HS-27A (cell line): ENCODE measurements around the gene ZFAND3.

Experiments
- DNase-seq: peaks from one replicate; pipeline ENCODE4 v3.0.0-alpha.2; 2012; ENCODE audit warnings: low read depth, missing footprints

ZFAND3 gene

GRCh38 chr6:38155144-38155543 lies 335.6 kb downstream of the ZFAND3 start:
- no peak for DNase-seq

- no peak for DNase-seq
Observed at GRCh38 chr6:38155621-38156204, 336.2 kb downstream of the ZFAND3 start.

- no peak for DNase-seq
Observed at GRCh38 chr6:38156818-38157565, 337.5 kb downstream of the ZFAND3 start.

GRCh38 chr6:38157905-38158304 lies 338.4 kb downstream of the ZFAND3 start:
- no peak for DNase-seq

- no peak for DNase-seq
Observed at GRCh38 chr6:38158762-38159350, 339.3 kb downstream of the ZFAND3 start.

- DNase-seq = no peak
Observed at GRCh38 chr6:38159596-38159995, 340.1 kb downstream of the ZFAND3 start.

GRCh38 chr6:38160831-38161230 lies 341.3 kb downstream of the ZFAND3 start:
- DNase-seq = no peak

- no peak for DNase-seq
Observed at GRCh38 chr6:38161331-38161730, 341.8 kb downstream of the ZFAND3 start.

GRCh38 chr6:38161754-38162492 lies 342.4 kb downstream of the ZFAND3 start:
- no peak for DNase-seq

GRCh38 chr6:38162493-38163185 lies 343.1 kb downstream of the ZFAND3 start:
- no peak for DNase-seq

- no peak for DNase-seq
Observed at GRCh38 chr6:38163186-38164130, 343.9 kb downstream of the ZFAND3 start.

- no peak for DNase-seq
Observed at GRCh38 chr6:38164131-38164481, 344.6 kb downstream of the ZFAND3 start.

- DNase-seq = no peak
Observed at GRCh38 chr6:38164671-38165108, 345.2 kb downstream of the ZFAND3 start.

- no peak for DNase-seq
Observed at GRCh38 chr6:38166411-38167240, 347.1 kb downstream of the ZFAND3 start.

GRCh38 chr6:38167598-38167997 lies 348.1 kb downstream of the ZFAND3 start:
- DNase-seq = no peak

GRCh38 chr6:38168126-38168525 lies 348.6 kb downstream of the ZFAND3 start:
- DNase-seq = no peak

GRCh38 chr6:38168699-38169098 lies 349.2 kb downstream of the ZFAND3 start:
- no peak for DNase-seq

GRCh38 chr6:38169221-38169976 lies 349.9 kb downstream of the ZFAND3 start:
- DNase-seq = no peak

- no peak for DNase-seq
Observed at GRCh38 chr6:38169977-38170526, 350.5 kb downstream of the ZFAND3 start.
